Measurements from ENCODE around the gene AHCYL2. TPM values are rescaled to one million over a fixed set of nuclear protein-coding genes. Genes with fewer than 3 reads are reported as not detected.
"Not testable (repeated sequence)": the region's sequence is repeated elsewhere in the genome, so short reads cannot be mapped to it uniquely, and the experiment has no call there.

The AHCYL2 gene
- polyA plus RNA-seq, 2 donors = 3.8 to 5.5 TPM

DNA sequence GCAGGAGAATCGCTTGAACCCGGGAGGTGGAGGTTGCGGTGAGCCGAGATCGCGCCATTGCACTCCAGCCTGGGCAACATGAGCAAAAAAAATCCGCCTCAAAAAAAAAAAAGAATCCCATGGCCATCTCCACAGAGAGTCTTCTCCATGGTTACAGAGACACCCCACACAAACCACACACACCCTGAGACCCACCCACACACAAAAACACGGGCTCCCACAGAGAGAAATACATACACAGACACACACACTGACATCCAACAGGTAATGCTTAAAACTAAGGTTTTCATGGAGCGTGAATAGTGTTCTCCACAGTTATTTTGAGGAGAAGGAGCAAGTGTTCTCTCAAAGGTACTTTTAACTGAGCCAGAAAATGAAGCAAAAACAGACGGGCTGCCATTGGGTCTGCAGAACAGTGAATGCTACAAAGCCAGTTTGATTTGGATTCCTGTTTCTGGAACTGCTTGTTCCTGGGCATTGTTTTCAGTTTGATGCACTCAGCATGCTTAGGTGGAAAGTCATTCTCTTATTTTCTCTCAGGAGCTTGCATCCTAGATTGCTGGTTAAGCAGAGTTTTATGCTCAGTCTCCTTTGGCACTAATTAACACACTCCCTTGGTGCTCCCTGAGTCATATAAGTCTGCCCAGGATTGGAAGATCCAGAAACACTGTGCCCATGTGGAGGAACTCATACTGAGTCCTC, 15.4 kb downstream of the AHCYL2 start:
- no peaks in the 10 kb centered on the region for H3K36me3 ChIP-seq (ENCODE audit: control insufficient read depth in 2 of 2, insufficient read depth in 2 of 2, low read length in 1 of 2)
- H3K27me3 ChIP-seq (ENCODE audit: control insufficient read depth in 1 of 2, insufficient read depth in 2 of 2, low read length in 2 of 2) = no peaks in the 10 kb centered on the region
- WGBS, 2 donors = 86 to 92% methylated on average over 10 of the region's 10 CpGs
- no peak overlapping the region for H3K27ac ChIP-seq (ENCODE audit: low read depth in 2 of 2, low read length in 1 of 2)
- H3K9me3 ChIP-seq (ENCODE audit: control insufficient read depth in 2 of 2, insufficient read depth in 1 of 2, low read depth in 1 of 2, low read length in 1 of 2) = no peaks in the 10 kb centered on the region
- H3K4me1 ChIP-seq (ENCODE audit: control insufficient read depth in 2 of 2, insufficient read depth in 2 of 2, low read length in 1 of 2) = no peaks in the 10 kb centered on the region
- no peak overlapping the region for H3K4me3 ChIP-seq (ENCODE audit: low read depth in 1 of 2, low read length in 2 of 2)

DNA sequence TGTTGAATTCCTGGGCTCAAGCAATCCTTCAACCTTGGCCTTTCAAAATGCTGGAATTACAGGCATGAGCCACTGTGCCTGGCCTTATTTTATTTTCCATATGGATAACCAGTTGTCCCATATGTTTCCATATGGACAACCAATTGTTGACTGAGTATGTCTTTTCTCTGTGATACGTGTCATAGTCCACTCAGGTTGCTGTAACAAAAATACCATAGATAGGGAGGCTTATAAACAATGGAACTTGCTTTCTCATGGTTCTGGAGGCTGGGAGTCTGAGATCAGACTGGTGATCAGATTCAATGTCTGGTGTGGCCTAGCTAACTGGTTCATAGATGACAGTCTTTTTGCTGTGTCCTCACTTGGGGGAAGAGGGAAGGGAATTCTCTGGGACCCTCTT, 19.4 kb downstream of the AHCYL2 start:
- WGBS, 2 donors = 97 to 98% methylated on average over 1 of the region's 1 CpG
- H3K36me3 ChIP-seq (ENCODE audit: control insufficient read depth in 2 of 2, insufficient read depth in 2 of 2, low read length in 1 of 2) = no peaks in the 10 kb centered on the region
- no peak overlapping the region for H3K4me3 ChIP-seq (ENCODE audit: low read depth in 1 of 2, low read length in 2 of 2)
- H3K27ac ChIP-seq (ENCODE audit: low read depth in 2 of 2, low read length in 1 of 2) = no peak overlapping the region
- H3K27me3 ChIP-seq (ENCODE audit: control insufficient read depth in 1 of 2, insufficient read depth in 2 of 2, low read length in 2 of 2) = no peaks in the 10 kb centered on the region
- no peaks in the 10 kb centered on the region for H3K4me1 ChIP-seq (ENCODE audit: control insufficient read depth in 2 of 2, insufficient read depth in 2 of 2, low read length in 1 of 2)
- no peaks in the 10 kb centered on the region for H3K9me3 ChIP-seq (ENCODE audit: control insufficient read depth in 2 of 2, insufficient read depth in 1 of 2, low read depth in 1 of 2, low read length in 1 of 2)

DNA sequence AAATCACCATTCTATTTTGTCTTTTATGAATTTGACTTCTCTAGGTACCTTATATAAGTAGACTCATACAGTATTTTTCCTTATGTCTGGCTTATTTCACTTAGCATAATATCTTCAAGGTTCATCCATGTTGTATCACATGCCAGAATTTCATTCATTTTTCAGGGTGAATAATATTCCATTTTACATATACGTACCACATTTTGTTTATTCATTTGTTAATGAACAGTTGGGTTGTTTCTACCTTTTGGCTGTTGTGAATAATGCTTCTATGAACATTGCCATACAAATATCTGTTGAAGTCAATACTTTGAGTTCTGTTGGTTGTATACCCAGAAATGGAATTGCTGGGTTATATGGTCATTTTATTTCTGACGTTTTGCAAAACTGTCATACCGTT, 20.7 kb downstream of the AHCYL2 start:
- Histone ChIP-seq H3K27me3 (ENCODE audit: control insufficient read depth in 1 of 2, insufficient read depth in 2 of 2, low read length in 2 of 2) (no peaks in the 10 kb centered on the region), H3K36me3 (ENCODE audit: control insufficient read depth in 2 of 2, insufficient read depth in 2 of 2, low read length in 1 of 2) (no peaks in the 10 kb centered on the region), H3K9me3 (ENCODE audit: control insufficient read depth in 2 of 2, insufficient read depth in 1 of 2, low read depth in 1 of 2, low read length in 1 of 2) (no peaks in the 10 kb centered on the region), H3K27ac (ENCODE audit: low read depth in 2 of 2, low read length in 1 of 2) (no peak overlapping the region), H3K4me1 (ENCODE audit: control insufficient read depth in 2 of 2, insufficient read depth in 2 of 2, low read length in 1 of 2) (no peaks in the 10 kb centered on the region), H3K4me3 (ENCODE audit: low read depth in 1 of 2, low read length in 2 of 2) (no peak overlapping the region)
- 92 to 93% methylated on average over 3 of the region's 3 CpGs for WGBS, 2 donors

DNA sequence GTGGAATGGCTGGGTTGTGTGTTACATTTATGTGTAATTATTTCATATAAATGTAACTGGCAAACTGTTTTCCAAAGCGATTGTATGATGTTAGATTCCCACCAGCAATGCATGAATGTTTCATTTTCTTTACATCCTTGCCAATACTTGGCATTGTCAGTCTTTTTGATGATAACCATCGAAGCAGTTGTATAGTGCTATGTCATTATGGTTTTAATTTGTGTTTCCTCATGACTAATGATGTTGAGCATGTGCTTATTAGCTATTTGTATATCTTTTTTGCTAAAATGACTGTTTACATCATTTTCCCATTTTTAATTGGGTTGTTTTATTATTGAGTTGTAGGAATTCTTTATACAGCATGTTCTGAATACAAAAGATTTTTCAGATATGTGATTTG, 22.3 kb downstream of the AHCYL2 start:
- Histone ChIP-seq H3K36me3 (ENCODE audit: control insufficient read depth in 2 of 2, insufficient read depth in 2 of 2, low read length in 1 of 2) (no peaks in the 10 kb centered on the region), H3K4me3 (ENCODE audit: low read depth in 1 of 2, low read length in 2 of 2) (no peak overlapping the region), H3K27ac (ENCODE audit: low read depth in 2 of 2, low read length in 1 of 2) (no peak overlapping the region), H3K9me3 (ENCODE audit: control insufficient read depth in 2 of 2, insufficient read depth in 1 of 2, low read depth in 1 of 2, low read length in 1 of 2) (no peaks in the 10 kb centered on the region), H3K27me3 (ENCODE audit: control insufficient read depth in 1 of 2, insufficient read depth in 2 of 2, low read length in 2 of 2) (no peaks in the 10 kb centered on the region), H3K4me1 (ENCODE audit: control insufficient read depth in 2 of 2, insufficient read depth in 2 of 2, low read length in 1 of 2) (peaks cover 0 to 2% of the 10 kb centered on the region in 2 donors)
- 53 to 64% methylated on average over 2 of the region's 2 CpGs for WGBS, 2 donors

DNA sequence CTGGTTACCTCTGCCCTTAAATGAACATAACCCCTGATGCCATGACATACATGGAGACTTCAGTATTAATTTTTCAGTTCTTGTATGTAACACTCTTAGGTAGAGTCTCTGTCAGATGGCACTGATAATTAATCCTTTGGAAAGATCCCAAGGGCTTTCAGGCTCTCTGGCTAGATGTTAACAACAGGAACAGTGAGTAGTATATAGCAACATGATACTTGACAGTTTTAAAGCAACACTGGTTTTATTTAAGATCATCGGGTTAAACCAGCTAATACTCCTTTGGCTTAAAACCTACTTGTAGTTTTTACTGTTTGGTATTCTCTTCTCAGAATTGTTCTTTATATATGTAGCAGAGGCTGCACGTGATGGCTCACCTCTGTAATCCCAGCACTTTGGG, 27.3 kb downstream of the AHCYL2 start:
- Histone ChIP-seq H3K4me1 (ENCODE audit: control insufficient read depth in 2 of 2, insufficient read depth in 2 of 2, low read length in 1 of 2) (peaks cover 0 to 2% of the 10 kb centered on the region in 2 donors), H3K36me3 (ENCODE audit: control insufficient read depth in 2 of 2, insufficient read depth in 2 of 2, low read length in 1 of 2) (no peaks in the 10 kb centered on the region), H3K4me3 (ENCODE audit: low read depth in 1 of 2, low read length in 2 of 2) (no peak overlapping the region), H3K27me3 (ENCODE audit: control insufficient read depth in 1 of 2, insufficient read depth in 2 of 2, low read length in 2 of 2) (no peaks in the 10 kb centered on the region), H3K9me3 (ENCODE audit: control insufficient read depth in 2 of 2, insufficient read depth in 1 of 2, low read depth in 1 of 2, low read length in 1 of 2) (no peaks in the 10 kb centered on the region), H3K27ac (ENCODE audit: low read depth in 2 of 2, low read length in 1 of 2) (no peak overlapping the region)
- 41 to 63% methylated on average over 2 of the region's 2 CpGs for WGBS, 2 donors

DNA sequence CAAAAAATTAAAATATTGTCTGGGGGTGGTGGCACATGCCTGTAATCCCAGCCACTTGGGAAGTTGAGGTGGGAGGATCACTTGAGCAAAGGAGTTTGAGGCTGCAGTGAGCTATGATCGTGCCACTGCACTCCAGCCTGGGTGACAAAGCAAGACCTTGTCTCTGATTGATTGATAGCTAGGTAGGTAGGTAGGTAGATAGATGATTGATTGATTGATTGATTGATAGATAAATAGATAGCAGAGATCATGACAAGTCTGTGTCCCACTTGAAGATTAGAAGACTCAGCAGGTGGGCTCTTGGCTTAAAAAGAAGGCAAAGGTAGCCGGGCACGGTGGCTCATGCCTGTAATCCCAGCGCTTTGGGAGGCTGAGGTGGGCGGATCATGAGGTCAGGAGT, 27.8 kb downstream of the AHCYL2 start:
- 92 to 94% methylated on average over 5 of the region's 5 CpGs for WGBS, 2 donors
- H3K4me3 ChIP-seq (ENCODE audit: low read depth in 1 of 2, low read length in 2 of 2); H3K27ac ChIP-seq (ENCODE audit: low read depth in 2 of 2, low read length in 1 of 2): not testable (repeated sequence)

DNA sequence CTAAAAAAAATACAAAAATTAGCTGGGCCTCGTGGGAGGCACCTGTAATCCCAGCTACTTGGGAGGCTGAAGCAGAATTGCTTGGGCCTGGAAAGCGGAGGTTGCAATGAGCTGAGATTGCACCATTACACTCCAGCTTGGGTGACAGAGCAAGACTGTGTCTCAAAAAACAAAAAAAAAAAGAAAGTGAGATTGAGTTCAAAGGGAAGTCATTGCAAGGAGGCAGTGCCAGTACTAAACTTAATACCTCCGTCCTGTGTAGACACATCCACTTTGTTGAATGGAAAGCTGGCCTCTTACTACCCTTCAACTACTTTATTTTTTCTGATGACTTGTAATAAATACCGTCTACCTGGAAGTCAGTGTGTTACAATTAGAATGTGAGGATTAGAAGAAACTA, 31.0 kb downstream of the AHCYL2 start:
- WGBS, 2 donors = 81 to 84% methylated on average over 4 of the region's 4 CpGs
- Histone ChIP-seq H3K9me3 (ENCODE audit: control insufficient read depth in 2 of 2, insufficient read depth in 1 of 2, low read depth in 1 of 2, low read length in 1 of 2) (no peaks in the 10 kb centered on the region), H3K36me3 (ENCODE audit: control insufficient read depth in 2 of 2, insufficient read depth in 2 of 2, low read length in 1 of 2) (no peaks in the 10 kb centered on the region), H3K27ac (ENCODE audit: low read depth in 2 of 2, low read length in 1 of 2) (no peak overlapping the region), H3K27me3 (ENCODE audit: control insufficient read depth in 1 of 2, insufficient read depth in 2 of 2, low read length in 2 of 2) (no peaks in the 10 kb centered on the region), H3K4me3 (ENCODE audit: low read depth in 1 of 2, low read length in 2 of 2) (no peak overlapping the region), H3K4me1 (ENCODE audit: control insufficient read depth in 2 of 2, insufficient read depth in 2 of 2, low read length in 1 of 2) (peaks cover 0 to 2% of the 10 kb centered on the region in 2 donors)

More for the DNA sequence above, 27.8 kb downstream of the AHCYL2 start:
- H3K36me3 ChIP-seq (ENCODE audit: control insufficient read depth in 2 of 2, insufficient read depth in 2 of 2, low read length in 1 of 2); H3K4me1 ChIP-seq (ENCODE audit: control insufficient read depth in 2 of 2, insufficient read depth in 2 of 2, low read length in 1 of 2); H3K9me3 ChIP-seq (ENCODE audit: control insufficient read depth in 2 of 2, insufficient read depth in 1 of 2, low read depth in 1 of 2, low read length in 1 of 2); H3K27me3 ChIP-seq (ENCODE audit: control insufficient read depth in 1 of 2, insufficient read depth in 2 of 2, low read length in 2 of 2): not testable (repeated sequence)

- no peaks in the 10 kb centered on the region for H3K27me3 ChIP-seq (ENCODE audit: control insufficient read depth in 1 of 2, insufficient read depth in 2 of 2, low read length in 2 of 2)
- 92 to 93% methylated on average over 2 of the region's 2 CpGs for WGBS, 2 donors
- no peaks in the 10 kb centered on the region for H3K9me3 ChIP-seq (ENCODE audit: control insufficient read depth in 2 of 2, insufficient read depth in 1 of 2, low read depth in 1 of 2, low read length in 1 of 2)
- H3K27ac ChIP-seq (ENCODE audit: low read depth in 2 of 2, low read length in 1 of 2) = no peak overlapping the region
- H3K4me3 ChIP-seq (ENCODE audit: low read depth in 1 of 2, low read length in 2 of 2) = no peak overlapping the region
- H3K4me1 ChIP-seq (ENCODE audit: control insufficient read depth in 2 of 2, insufficient read depth in 2 of 2, low read length in 1 of 2) = peaks cover 0 to 2% of the 10 kb centered on the region in 2 donors
- no peaks in the 10 kb centered on the region for H3K36me3 ChIP-seq (ENCODE audit: control insufficient read depth in 2 of 2, insufficient read depth in 2 of 2, low read length in 1 of 2)
Measured at GRCh38 chr7:129256221-129256620, 31.4 kb downstream of the AHCYL2 start.

DNA sequence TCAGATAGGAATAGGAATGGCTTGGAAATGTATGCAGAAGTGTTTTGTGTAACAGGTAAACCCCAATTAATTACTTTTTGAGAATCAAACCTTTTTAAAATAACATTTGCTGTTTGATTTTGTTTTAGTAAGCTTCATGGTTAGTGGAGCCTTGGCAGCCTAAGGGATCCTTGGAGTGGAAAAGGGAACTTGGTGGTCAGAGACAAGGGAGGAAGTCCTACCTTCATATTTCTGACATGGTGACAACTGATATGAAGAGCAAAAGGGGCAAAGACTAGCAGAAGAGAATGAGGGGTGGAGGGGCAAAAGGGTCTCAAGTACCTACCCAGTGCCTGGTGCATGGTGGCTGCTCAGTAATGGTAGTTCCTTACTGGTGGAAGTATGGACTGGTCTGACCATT, 32.3 kb downstream of the AHCYL2 start:
- Histone ChIP-seq H3K4me3 (ENCODE audit: low read depth in 1 of 2, low read length in 2 of 2) (no peak overlapping the region), H3K4me1 (ENCODE audit: control insufficient read depth in 2 of 2, insufficient read depth in 2 of 2, low read length in 1 of 2) (peaks cover 0 to under 1% of the 10 kb centered on the region in 2 donors), H3K27ac (ENCODE audit: low read depth in 2 of 2, low read length in 1 of 2) (no peak overlapping the region), H3K27me3 (ENCODE audit: control insufficient read depth in 1 of 2, insufficient read depth in 2 of 2, low read length in 2 of 2) (no peaks in the 10 kb centered on the region), H3K9me3 (ENCODE audit: control insufficient read depth in 2 of 2, insufficient read depth in 1 of 2, low read depth in 1 of 2, low read length in 1 of 2) (no peaks in the 10 kb centered on the region), H3K36me3 (ENCODE audit: control insufficient read depth in 2 of 2, insufficient read depth in 2 of 2, low read length in 1 of 2) (no peaks in the 10 kb centered on the region)

DNA sequence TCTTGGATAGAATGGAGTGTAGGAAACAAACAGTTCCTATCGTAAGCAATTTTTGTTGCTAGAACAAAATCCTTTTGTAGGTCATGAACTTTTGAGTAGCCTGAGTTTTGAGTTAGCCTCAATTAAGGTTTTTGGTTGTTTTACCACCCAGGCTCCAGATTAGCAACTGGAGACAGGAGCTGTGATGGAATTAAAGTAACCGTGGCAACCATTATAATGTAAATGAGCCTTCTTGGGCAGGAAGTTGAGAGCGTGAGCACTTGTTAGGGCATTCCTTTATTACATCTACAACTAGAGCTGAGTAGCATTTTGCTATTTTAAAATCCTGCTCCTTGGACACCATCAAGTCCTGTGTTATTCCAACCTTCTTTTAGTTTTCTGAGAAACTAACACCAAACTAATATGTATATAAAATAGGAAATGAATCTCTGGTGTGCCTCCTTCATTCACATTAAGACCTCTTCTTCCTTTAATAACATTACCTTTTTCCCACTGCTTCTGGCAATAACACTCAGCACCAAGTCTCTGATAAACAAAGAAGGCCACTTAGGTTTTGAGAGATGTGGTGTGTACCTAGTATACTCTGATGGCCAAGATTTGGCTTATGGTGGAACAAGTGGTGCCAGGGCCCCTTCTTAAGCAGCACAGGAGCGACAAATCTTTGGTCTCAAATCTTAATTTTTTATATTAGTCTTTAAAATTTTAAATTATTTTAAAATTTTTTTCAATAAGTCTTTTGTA, 34.0 kb downstream of the AHCYL2 start:
- Histone ChIP-seq H3K4me3 (ENCODE audit: low read depth in 1 of 2, low read length in 2 of 2) (no peak overlapping the region), H3K4me1 (ENCODE audit: control insufficient read depth in 2 of 2, insufficient read depth in 2 of 2, low read length in 1 of 2) (peaks cover 0 to 3% of the 10 kb centered on the region in 2 donors), H3K27ac (ENCODE audit: low read depth in 2 of 2, low read length in 1 of 2) (no peak overlapping the region), H3K27me3 (ENCODE audit: control insufficient read depth in 1 of 2, insufficient read depth in 2 of 2, low read length in 2 of 2) (no peaks in the 10 kb centered on the region), H3K36me3 (ENCODE audit: control insufficient read depth in 2 of 2, insufficient read depth in 2 of 2, low read length in 1 of 2) (no peaks in the 10 kb centered on the region), H3K9me3 (ENCODE audit: control insufficient read depth in 2 of 2, insufficient read depth in 1 of 2, low read depth in 1 of 2, low read length in 1 of 2) (no peaks in the 10 kb centered on the region)
- WGBS, 2 donors = 61 to 63% methylated on average over 4 of the region's 4 CpGs

Measured in esophagus (tissue), 2 donors.